Neuronal stem cell (in vitro differentiated cells): Measurements from ENCODE around the gene OIT3.

Experiments
- DNase-seq: peaks from one replicate; pipeline ENCODE4 v3.0.0-alpha.2; 2013; ENCODE audit warnings: low spot score
- H2AFZ ChIP-seq: one replicate; pipeline ENCODE4 v1.6.1; 2013; ENCODE audit warnings: mild to moderate bottlenecking, low read length, inconsistent platforms
- H2AK5ac ChIP-seq: 2 replicates; pipeline ENCODE4 v1.6.1; 2013; ENCODE audit warnings: low read depth, mild to moderate bottlenecking, inconsistent platforms, low read length, moderate library complexity, mixed read lengths
- H2BK120ac ChIP-seq: 2 replicates; pipeline ENCODE4 v1.6.1; 2013; ENCODE audit warnings: low read depth, mild to moderate bottlenecking, inconsistent platforms, low read length, moderate library complexity, mixed read lengths
- H2BK12ac ChIP-seq: one replicate; pipeline ENCODE4 v1.6.1; 2013; ENCODE audit warnings: low read length, inconsistent platforms
- H2BK15ac ChIP-seq: 2 replicates; pipeline ENCODE4 v1.6.1; 2013; ENCODE audit warnings: mild to moderate bottlenecking, low read length, inconsistent platforms, mixed read lengths
- H2BK5ac ChIP-seq: one replicate; pipeline ENCODE4 v1.6.1; 2013; ENCODE audit warnings: inconsistent platforms, mild to moderate bottlenecking, low read length, moderate library complexity
- H3K14ac ChIP-seq: one replicate; pipeline ENCODE4 v1.6.1; 2013; ENCODE audit warnings: low read length, inconsistent platforms
- H3K18ac ChIP-seq: 2 replicates; pipeline ENCODE4 v1.6.1; 2013; ENCODE audit warnings: low read length, inconsistent platforms
- H3K23ac ChIP-seq: 2 replicates; pipeline ENCODE4 v1.6.1; 2013; ENCODE audit warnings: low read depth, mild to moderate bottlenecking, mixed read lengths, low read length, inconsistent platforms; ENCODE audit not compliant: poor library complexity
- H3K27ac ChIP-seq: replicated peaks from 3 replicates; pipeline ENCODE4 v1.5.1; 2013; ENCODE audit warnings: low read length, inconsistent platforms
- H3K27me3 ChIP-seq, 3 experiments: 2 replicates each; pipeline ENCODE4 v1.6.1; 2013; ENCODE audit warnings: low read length in 3 of 3, mild to moderate bottlenecking in 2 of 3, inconsistent platforms in 1 of 3, low read depth in 1 of 3, mixed read lengths in 1 of 3, moderate library complexity in 1 of 3; ENCODE audit not compliant: control insufficient read depth in 3 of 3, insufficient read depth in 3 of 3
- H3K36me3 ChIP-seq, 2 donors: replicated peaks in 1 of 2; 2 replicates each; pipeline ENCODE4 v1.6.1; 2013; ENCODE audit warnings: low read length in 2 of 2; ENCODE audit not compliant: control insufficient read depth in 2 of 2, insufficient read depth in 2 of 2
- H3K4ac ChIP-seq: 2 replicates; pipeline ENCODE4 v1.6.1; 2013; ENCODE audit warnings: inconsistent platforms, mild to moderate bottlenecking, low read length, moderate library complexity
- H3K4me1 ChIP-seq, 2 donors: 1 replicate in 1 of 2; 2 replicates in 1 of 2; pipeline ENCODE4 v1.6.1; 2013; ENCODE audit warnings: low read length in 2 of 2, low read depth in 1 of 2; ENCODE audit not compliant: control insufficient read depth in 2 of 2, insufficient read depth in 1 of 2
- H3K4me2 ChIP-seq: one replicate; pipeline ENCODE4 v1.6.1; 2013; ENCODE audit warnings: mild to moderate bottlenecking, low read length, inconsistent platforms; ENCODE audit not compliant: insufficient read depth, poor library complexity, severe bottlenecking
- H3K4me3 ChIP-seq, 2 donors: 2 replicates each; pipeline ENCODE4 v1.5.1; 2013; ENCODE audit warnings: low read length in 2 of 2, mild to moderate bottlenecking in 2 of 2, inconsistent platforms in 1 of 2, moderate library complexity in 1 of 2
- H3K79me1 ChIP-seq: one replicate; pipeline ENCODE4 v1.6.1; 2013; ENCODE audit warnings: low read depth, mild to moderate bottlenecking, inconsistent platforms, low read length, moderate library complexity
- H3K9ac ChIP-seq: one replicate; pipeline ENCODE4 v1.6.1; 2013; ENCODE audit warnings: mild to moderate bottlenecking, low read depth, low read length, inconsistent platforms; ENCODE audit not compliant: poor library complexity
- H3K9me3 ChIP-seq, 2 donors: replicated peaks in 1 of 2; 2 replicates each; pipeline versions ENCODE3 to v1.6.1; 2013; ENCODE audit warnings: low read length in 2 of 2, mild to moderate bottlenecking in 2 of 2, inconsistent platforms in 1 of 2, low read depth in 1 of 2, mixed read lengths in 1 of 2, moderate library complexity in 1 of 2; ENCODE audit not compliant: control insufficient read depth in 2 of 2, insufficient read depth in 1 of 2
- H4K8ac ChIP-seq: one replicate; pipeline ENCODE4 v1.6.1; 2013; ENCODE audit warnings: low read depth, mild to moderate bottlenecking, inconsistent platforms, low read length, moderate library complexity
- H4K91ac ChIP-seq: one replicate; pipeline ENCODE4 v1.6.1; 2013; ENCODE audit warnings: low read length, low read depth, mild to moderate bottlenecking, inconsistent platforms; ENCODE audit not compliant: poor library complexity
- WGBS, 2 donors: extraction: QIAGEN DNeasy Blood & Tissue Kit; methylation state at CpG; one replicate each; pipeline ENCODE4 v1.1.7; 2013; ENCODE audit warnings: missing lambda C conversion rate in 2 of 2, mixed read lengths in 1 of 2; ENCODE audit not compliant: insufficient read length in 2 of 2, insufficient replicate concordance in 1 of 2; ENCODE audit errors: extremely low coverage in 2 of 2; 5-methylcytosine and 5-hydroxymethylcytosine counted together

OIT3 gene

DNA sequence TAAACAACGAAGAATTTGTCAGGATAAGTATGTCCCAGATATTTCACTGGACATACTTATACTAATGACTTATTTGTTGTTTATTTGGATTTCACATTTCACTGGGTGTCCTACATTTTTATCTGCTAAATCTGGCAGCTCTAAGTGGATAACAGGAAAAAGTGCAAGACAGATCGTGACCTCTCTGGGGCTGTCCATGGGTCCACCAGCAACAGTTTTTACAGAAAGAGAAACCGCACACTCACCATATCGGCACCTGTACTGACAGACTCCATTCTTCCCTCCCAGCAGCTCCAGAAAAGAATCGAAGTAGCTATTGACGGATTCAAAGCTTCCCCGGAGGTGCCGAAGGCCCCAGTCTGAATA, 60.7 kb downstream of the OIT3 start:
- H2AK5ac ChIP-seq, result no peak overlapping the region
- no peak overlapping the region for H3K4me2 ChIP-seq
- H3K9me3 ChIP-seq, result no peaks in the 10 kb centered on the region
- H3K4ac ChIP-seq, result no peak overlapping the region
- H3K23ac ChIP-seq, result no peak overlapping the region
- peak overlapping the region; percentile 33 for H3K27ac ChIP-seq
- no peak overlapping the region for H3K14ac ChIP-seq
- no peak overlapping the region for H2BK120ac ChIP-seq
- no peak overlapping the region for H4K8ac ChIP-seq
- peaks cover 13 to 17% of the 10 kb centered on the region in 2 donors for H3K4me1 ChIP-seq
- H3K79me1 ChIP-seq, result no peaks in the 10 kb centered on the region
- peak overlapping the region; percentile 83 for H2AFZ ChIP-seq
- no peak overlapping the region for H3K4me3 ChIP-seq
- no peak for DNase-seq
- no peak overlapping the region for H3K9ac ChIP-seq
- no peak overlapping the region for H2BK5ac ChIP-seq
- no peak overlapping the region for H2BK15ac ChIP-seq
- H3K18ac ChIP-seq, result no peak overlapping the region
- H3K27me3 ChIP-seq, result peaks cover 0 to 17% (median 0%) of the 10 kb centered on the region in 3 experiments
- H2BK12ac ChIP-seq, result no peak overlapping the region
- no peaks in the 10 kb centered on the region for H3K36me3 ChIP-seq
- WGBS, 2 donors, result no CpG with 5 or more reads among the region's 8 CpGs
- no peak overlapping the region for H4K91ac ChIP-seq

DNA sequence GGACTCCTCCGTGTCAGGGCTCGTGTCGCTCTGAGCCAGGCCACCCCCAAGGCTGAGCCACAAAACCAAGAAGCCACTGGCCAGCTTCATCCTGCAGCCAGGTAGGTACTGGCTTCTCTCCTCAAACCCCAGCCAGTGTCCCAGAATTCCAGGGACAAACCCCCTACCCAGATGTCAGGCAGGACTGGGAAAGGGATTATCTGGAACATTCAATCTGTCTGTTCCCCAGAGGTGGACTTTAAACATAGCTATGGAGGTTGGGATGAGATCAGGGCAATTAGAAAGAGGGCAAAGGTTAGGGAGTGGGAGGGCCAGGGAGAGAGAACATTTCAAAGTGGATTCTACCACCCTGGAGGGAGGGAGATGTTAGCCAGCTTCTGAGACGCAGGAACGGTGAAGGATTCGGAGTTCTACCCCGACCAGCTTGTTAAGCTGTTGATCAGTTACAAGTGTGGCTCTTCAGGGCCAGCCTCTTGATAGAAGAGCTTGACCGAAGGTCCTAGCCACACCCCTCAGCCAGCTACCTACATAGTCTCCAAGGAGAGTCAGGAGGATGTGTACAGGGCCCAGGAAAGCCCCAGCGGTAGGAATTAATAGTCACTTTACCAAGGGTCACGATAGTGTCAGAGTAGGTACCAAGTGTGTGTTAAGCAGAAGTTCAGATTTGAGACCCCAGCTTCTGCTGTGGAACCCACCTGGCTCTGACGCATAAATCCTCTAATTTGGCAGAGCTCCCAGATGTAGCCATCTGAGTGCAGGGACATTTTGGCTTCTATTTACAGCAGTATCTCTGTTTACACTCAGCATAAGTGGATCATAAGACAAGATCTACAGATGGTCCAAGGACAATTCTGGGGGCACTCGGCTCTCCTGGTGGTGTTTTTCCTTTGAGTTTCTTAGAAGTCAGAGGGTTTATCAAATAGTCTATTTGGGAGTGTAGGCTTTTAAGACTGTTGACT, 61.3 kb downstream of the OIT3 start, which contains the start of gene PLA2G12B:
PLA2G12B (minus strand) TSS at position 211 of the 959 bp plus-strand sequence; CDS start at position 90, 121 bp downstream.
- no peaks in the 10 kb centered on the region for H3K9me3 ChIP-seq
- H3K23ac ChIP-seq, result no peak within 1 kb of the TSS
- peak within 1 kb of the TSS; percentile 33 for H3K27ac ChIP-seq
- H2BK5ac ChIP-seq, result no peak within 1 kb of the TSS
- DNase-seq, result peak; percentile 42
- no peak within 1 kb of the TSS for H3K4ac ChIP-seq
- H3K4me2 ChIP-seq, result peak within 1 kb of the TSS; percentile 2
- H4K91ac ChIP-seq, result peak within 1 kb of the TSS; percentile 11
- H3K36me3 ChIP-seq, result no peaks in the 10 kb centered on the region
- no peak within 1 kb of the TSS for H3K4me3 ChIP-seq
- H2AK5ac ChIP-seq, result no peak within 1 kb of the TSS
- H3K79me1 ChIP-seq, result no peaks in the 10 kb centered on the region
- no CpG with 5 or more reads among the region's 12 CpGs for WGBS, 2 donors
- no peak within 1 kb of the TSS for H2BK120ac ChIP-seq
- peak within 1 kb of the TSS; percentile 83 for H2AFZ ChIP-seq
- H2BK12ac ChIP-seq, result no peak within 1 kb of the TSS
- no peak within 1 kb of the TSS for H4K8ac ChIP-seq
- peaks cover 0 to 17% (median 0%) of the 10 kb centered on the region in 3 experiments for H3K27me3 ChIP-seq
- H3K14ac ChIP-seq, result peak within 1 kb of the TSS; percentile 11
- no peak within 1 kb of the TSS for H2BK15ac ChIP-seq
- H3K18ac ChIP-seq, result peak within 1 kb of the TSS; percentile 64
- no peak within 1 kb of the TSS for H3K9ac ChIP-seq
- peaks cover 13 to 17% of the 10 kb centered on the region in 2 donors for H3K4me1 ChIP-seq

DNA sequence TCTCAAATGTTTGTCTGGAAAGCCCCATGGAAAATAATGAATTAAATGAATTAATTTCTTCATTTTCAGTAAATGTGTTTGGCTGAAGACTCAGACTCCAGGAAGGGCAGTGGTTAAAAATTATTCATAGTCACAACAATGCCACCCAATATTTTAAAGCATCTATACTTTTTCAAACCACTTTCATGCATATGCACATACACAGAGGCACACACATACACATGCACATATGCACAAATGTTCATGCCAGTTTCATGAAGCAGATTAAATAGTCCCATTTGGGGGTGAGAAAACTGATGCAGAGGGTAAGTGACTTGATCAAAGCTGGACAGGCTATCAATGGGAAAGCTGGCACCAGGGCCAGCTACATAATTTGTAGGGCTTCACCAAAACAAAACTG, 62.5 kb downstream of the OIT3 start:
- peaks cover 13 to 17% of the 10 kb centered on the region in 2 donors for H3K4me1 ChIP-seq
- H3K9me3 ChIP-seq, result no peaks in the 10 kb centered on the region
- H2BK12ac ChIP-seq, result no peak overlapping the region
- peaks cover 0 to 17% (median 0%) of the 10 kb centered on the region in 3 experiments for H3K27me3 ChIP-seq
- no peak overlapping the region for H4K8ac ChIP-seq
- no peak overlapping the region for H3K4me2 ChIP-seq
- H3K79me1 ChIP-seq, result no peaks in the 10 kb centered on the region
- no peak overlapping the region for H2AK5ac ChIP-seq
- no peak overlapping the region for H2BK120ac ChIP-seq
- no peak overlapping the region for H3K4me3 ChIP-seq
- H3K36me3 ChIP-seq, result no peaks in the 10 kb centered on the region
- H2BK15ac ChIP-seq, result no peak overlapping the region
- no peak overlapping the region for H3K23ac ChIP-seq
- no peak overlapping the region for H3K9ac ChIP-seq
- no peak overlapping the region for H3K14ac ChIP-seq
- no peak overlapping the region for H2AFZ ChIP-seq
- no peak overlapping the region for H3K27ac ChIP-seq
- no peak overlapping the region for H2BK5ac ChIP-seq
- no peak overlapping the region for H4K91ac ChIP-seq
- no peak overlapping the region for H3K18ac ChIP-seq
- no peak for DNase-seq
- no peak overlapping the region for H3K4ac ChIP-seq

DNA sequence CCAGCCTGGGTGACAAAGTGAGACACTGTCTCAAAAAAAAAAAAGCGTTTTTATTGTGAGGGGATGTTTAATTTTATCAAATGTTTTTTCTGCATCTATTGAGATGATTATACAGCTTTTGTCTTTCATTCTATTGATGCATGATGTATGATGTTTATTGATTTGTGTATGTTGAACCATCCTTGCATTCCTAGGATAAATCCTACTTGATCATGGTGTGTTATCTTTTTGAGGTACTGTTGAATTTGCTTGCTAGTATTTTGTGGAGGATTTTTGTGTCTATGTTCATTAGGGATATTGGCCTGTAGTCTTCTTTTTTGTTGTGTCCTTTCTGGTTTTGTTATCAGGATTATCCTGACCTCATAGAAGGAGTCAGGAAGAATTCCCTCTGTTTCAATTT, 83.3 kb downstream of the OIT3 start:
- Histone ChIP-seq H2BK120ac (no peak overlapping the region), H3K4ac (no peak overlapping the region), H3K79me1 (no peaks in the 10 kb centered on the region), H3K36me3 (no peaks in the 10 kb centered on the region), H3K9ac (no peak overlapping the region), H4K8ac (no peak overlapping the region), H3K27me3 (no peaks in the 10 kb centered on the region), H2BK5ac (no peak overlapping the region), H3K23ac (no peak overlapping the region), H3K9me3 (peaks cover 7 to 27% of the 10 kb centered on the region in 2 donors), H2BK12ac (no peak overlapping the region), H3K14ac (no peak overlapping the region), H2AFZ (no peak overlapping the region), H3K4me3 (no peak overlapping the region), H3K4me1 (no peaks in the 10 kb centered on the region), H3K27ac (no peak overlapping the region), H2BK15ac (no peak overlapping the region), H3K4me2 (no peak overlapping the region), H4K91ac (no peak overlapping the region), H2AK5ac (no peak overlapping the region), H3K18ac (no peak overlapping the region)
- WGBS, 2 donors, result no CpG with 5 or more reads among the region's 1 CpG
- no peak for DNase-seq
